CD4-positive, alpha-beta T cell treated with Interleukin-4 for 1 hour (primary cell): ENCODE measurements around the gene MSGN1.

Experiments
- DNase-seq, 2 donors: peaks; one replicate each; pipeline ENCODE4 v3.0.0-alpha.2; 2020 to 2022

MSGN1 gene

GRCh38 chr2:17816396-17817245 lies at the start of gene MSGN1:
MSGN1 (plus strand) TSS chr2:17816460; CDS start chr2:17816519, 59 bp downstream.
- DNase-seq = no peak

GRCh38 chr2:17768894-17769293 lies 47.4 kb upstream of the MSGN1 start:
- no peak for DNase-seq

- DNase-seq = no peak
Measured at GRCh38 chr2:17771956-17772355, 44.3 kb upstream of the MSGN1 start.

- no peak for DNase-seq
Measured at GRCh38 chr2:17772532-17772931, 43.7 kb upstream of the MSGN1 start.

- DNase-seq = no peak
Measured at GRCh38 chr2:17780546-17780945, 35.7 kb upstream of the MSGN1 start.

GRCh38 chr2:17781482-17781881 lies 34.8 kb upstream of the MSGN1 start:
- DNase-seq = no peak

- DNase-seq = no peak
Measured at GRCh38 chr2:17786727-17787126, 29.5 kb upstream of the MSGN1 start.

- no peak for DNase-seq
Measured at GRCh38 chr2:17788773-17789172, 27.5 kb upstream of the MSGN1 start.

GRCh38 chr2:17790536-17790935 lies 25.7 kb upstream of the MSGN1 start:
- no peak for DNase-seq

- no peak for DNase-seq
Measured at GRCh38 chr2:17791121-17791816, 25.0 kb upstream of the MSGN1 start.

GRCh38 chr2:17791817-17792130 lies 24.5 kb upstream of the MSGN1 start:
- DNase-seq = no peak

- DNase-seq = no peak
Measured at GRCh38 chr2:17792515-17792914, 23.7 kb upstream of the MSGN1 start.

- DNase-seq = no peak
Measured at GRCh38 chr2:17793296-17793695, 23.0 kb upstream of the MSGN1 start.

GRCh38 chr2:17793803-17794354 lies 22.4 kb upstream of the MSGN1 start:
- no peak for DNase-seq

- no peak for DNase-seq
Measured at GRCh38 chr2:17795309-17795708, 21.0 kb upstream of the MSGN1 start.

GRCh38 chr2:17798338-17798737 lies 17.9 kb upstream of the MSGN1 start:
- DNase-seq = no peak

GRCh38 chr2:17799301-17800120 lies 16.7 kb upstream of the MSGN1 start:
- DNase-seq = no peak

- no peak for DNase-seq
Measured at GRCh38 chr2:17800219-17800618, 16.0 kb upstream of the MSGN1 start.

GRCh38 chr2:17800693-17801458 lies 15.4 kb upstream of the MSGN1 start:
- no peak for DNase-seq

- no peak for DNase-seq
Measured at GRCh38 chr2:17803497-17803896, 12.8 kb upstream of the MSGN1 start.

- peak in 1 of 2 donors; percentile 31 for DNase-seq
Measured at GRCh38 chr2:17804358-17804757, 11.9 kb upstream of the MSGN1 start.

- no peak for DNase-seq
Measured at GRCh38 chr2:17805166-17805565, 11.1 kb upstream of the MSGN1 start.
